Natural killer cell (primary cell): ENCODE data around the gene ACSL5. TPM values are rescaled to one million over a fixed set of nuclear protein-coding genes. Genes with fewer than 3 reads are reported as not detected.

Experiments
- ATAC-seq, 3 donors: fragments of 150-1000 bp in 2 of 3; fragments of 200-7000 bp in 1 of 3; cut with Tn5 transposase; 1 replicate in 1 of 3; 2 replicates in 2 of 3; pipeline ENCODE4 v1.10.0; 2021; ENCODE audit warnings: mild to moderate bottlenecking in 2 of 3, moderate library complexity in 2 of 3
- DNase-seq, 2 donors: peaks; one replicate each; pipeline versions ENCODE4 v3.0.0 to v3.0.0-alpha.2; 2013 to 2021; ENCODE audit warnings: mixed read lengths in 1 of 2
- H3K27ac ChIP-seq: one replicate; pipeline ENCODE4 v1.5.1; 2013; ENCODE audit warnings: mild to moderate bottlenecking, low read length
- H3K27me3 ChIP-seq: one replicate; pipeline ENCODE4 v1.6.1; 2013; ENCODE audit warnings: low read length; ENCODE audit not compliant: control insufficient read depth, insufficient read depth
- H3K36me3 ChIP-seq: one replicate; pipeline ENCODE4 v1.6.1; 2013; ENCODE audit warnings: low read length; ENCODE audit not compliant: control insufficient read depth, insufficient read depth
- H3K4me1 ChIP-seq: one replicate; pipeline ENCODE4 v1.6.1; 2013; ENCODE audit warnings: low read length; ENCODE audit not compliant: control insufficient read depth, insufficient read depth
- H3K4me3 ChIP-seq: one replicate; pipeline ENCODE4 v1.5.1; 2013; ENCODE audit warnings: low read length
- H3K9me3 ChIP-seq: one replicate; pipeline ENCODE4 v1.6.1; 2013; ENCODE audit warnings: low read length; ENCODE audit not compliant: control insufficient read depth, insufficient read depth
- H3K27ac Mint-ChIP-seq, 2 donors: one replicate each; pipeline ENCODE4 v1.8.0; 2022; ENCODE audit warnings: mild to moderate bottlenecking in 2 of 2, mixed read lengths in 2 of 2, moderate library complexity in 1 of 2
- H3K27me3 Mint-ChIP-seq, 2 donors: one replicate each; pipeline ENCODE4 v1.8.0; 2022; ENCODE audit warnings: low read depth in 2 of 2, mixed read lengths in 2 of 2
- H3K36me3 Mint-ChIP-seq: one replicate; pipeline ENCODE4 v1.8.0; 2022; ENCODE audit warnings: mixed read lengths
- H3K4me1 Mint-ChIP-seq, 2 donors: one replicate each; pipeline ENCODE4 v1.8.0; 2022; ENCODE audit warnings: mixed read lengths in 2 of 2
- H3K4me3 Mint-ChIP-seq: one replicate; pipeline ENCODE4 v1.8.0; 2022; ENCODE audit warnings: mild to moderate bottlenecking, moderate library complexity, mixed read lengths
- H3K9me3 Mint-ChIP-seq, 2 donors: one replicate each; pipeline ENCODE4 v1.8.0; 2022; ENCODE audit warnings: mixed read lengths in 2 of 2
- WGBS: methylation state at CpG from one replicate; pipeline ENCODE4 v1.1.7; 2013; ENCODE audit warnings: missing lambda C conversion rate; ENCODE audit not compliant: insufficient coverage; 5-methylcytosine and 5-hydroxymethylcytosine counted together
- intact Hi-C: fragments of 100-400 bp; cut with micrococcal nuclease; formaldehyde crosslinking; loops from one replicate; pipeline ENCODE4 v1.14.2; 2022
- total RNA-seq, 4 donors: library from RNA; stranded (reverse); fragments of 120-200 nt in 1 of 4; gene quantifications; one replicate each; pipeline versions ENCODE4 v1.2.3 to v1.2.4, GENCODE V29; 2013 to 2022
- TF ChIP-seq, protein P1 (sequence below): fragments of 200-600 bp; IDR thresholded peaks from one replicate; pipeline ENCODE4 v1.8.0; 2022; ENCODE audit warnings: antibody characterized with exemption

Gene ACSL5
- total RNA-seq, 3 donors from 2014 or later (not counting 1 experiment from before 2014, with no cell fraction given), result 41.7 to 71.2 (median 53.7) TPM

DNA sequence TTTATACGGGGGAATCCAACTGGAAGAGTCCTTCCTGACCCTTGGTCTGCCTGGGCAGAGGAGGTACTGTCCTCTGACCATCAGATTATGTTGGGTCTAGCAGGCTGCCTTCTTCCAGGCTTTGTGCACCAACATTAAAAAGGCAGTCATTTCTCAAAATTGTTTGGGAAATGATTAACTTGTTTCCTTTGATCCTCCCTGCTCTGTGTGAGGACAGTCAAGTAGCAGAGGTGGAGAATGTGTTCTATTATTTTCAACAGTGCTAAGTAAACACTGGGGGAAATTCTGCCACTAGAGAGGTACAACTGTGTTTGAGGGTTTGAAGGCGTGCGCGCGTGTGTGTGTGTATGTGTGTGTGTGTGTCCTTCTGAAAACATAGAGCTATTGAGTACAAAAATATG lies 20.6 kb downstream of the ACSL5 start:
- H3K27ac ChIP-seq, result no peak overlapping the region
- TF ChIP-seq, protein P1, sequence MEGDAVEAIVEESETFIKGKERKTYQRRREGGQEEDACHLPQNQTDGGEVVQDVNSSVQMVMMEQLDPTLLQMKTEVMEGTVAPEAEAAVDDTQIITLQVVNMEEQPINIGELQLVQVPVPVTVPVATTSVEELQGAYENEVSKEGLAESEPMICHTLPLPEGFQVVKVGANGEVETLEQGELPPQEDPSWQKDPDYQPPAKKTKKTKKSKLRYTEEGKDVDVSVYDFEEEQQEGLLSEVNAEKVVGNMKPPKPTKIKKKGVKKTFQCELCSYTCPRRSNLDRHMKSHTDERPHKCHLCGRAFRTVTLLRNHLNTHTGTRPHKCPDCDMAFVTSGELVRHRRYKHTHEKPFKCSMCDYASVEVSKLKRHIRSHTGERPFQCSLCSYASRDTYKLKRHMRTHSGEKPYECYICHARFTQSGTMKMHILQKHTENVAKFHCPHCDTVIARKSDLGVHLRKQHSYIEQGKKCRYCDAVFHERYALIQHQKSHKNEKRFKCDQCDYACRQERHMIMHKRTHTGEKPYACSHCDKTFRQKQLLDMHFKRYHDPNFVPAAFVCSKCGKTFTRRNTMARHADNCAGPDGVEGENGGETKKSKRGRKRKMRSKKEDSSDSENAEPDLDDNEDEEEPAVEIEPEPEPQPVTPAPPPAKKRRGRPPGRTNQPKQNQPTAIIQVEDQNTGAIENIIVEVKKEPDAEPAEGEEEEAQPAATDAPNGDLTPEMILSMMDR, result no peak
- intact Hi-C loops, result no loop called here
- H3K36me3 Mint-ChIP-seq, result no peaks in the 10 kb centered on the region
- H3K4me1 ChIP-seq, result peaks cover 8% of the 10 kb centered on the region
- H3K27me3 ChIP-seq, result no peaks in the 10 kb centered on the region
- H3K27me3 Mint-ChIP-seq, result no peaks in the 10 kb centered on the region
- H3K4me1 Mint-ChIP-seq, result peaks cover 19 to 29% of the 10 kb centered on the region in 2 donors
- ATAC-seq (no peak), DNase-seq (no peak)
- H3K9me3 ChIP-seq, result no peaks in the 10 kb centered on the region
- no peak overlapping the region for H3K4me3 ChIP-seq
- H3K4me3 Mint-ChIP-seq, result no peak overlapping the region
- no peaks in the 10 kb centered on the region for H3K9me3 Mint-ChIP-seq
- 98% methylated on average over 5 of the region's 5 CpGs for WGBS
- H3K36me3 ChIP-seq, result peaks cover 28% of the 10 kb centered on the region
- H3K27ac Mint-ChIP-seq, result no peak overlapping the region

DNA sequence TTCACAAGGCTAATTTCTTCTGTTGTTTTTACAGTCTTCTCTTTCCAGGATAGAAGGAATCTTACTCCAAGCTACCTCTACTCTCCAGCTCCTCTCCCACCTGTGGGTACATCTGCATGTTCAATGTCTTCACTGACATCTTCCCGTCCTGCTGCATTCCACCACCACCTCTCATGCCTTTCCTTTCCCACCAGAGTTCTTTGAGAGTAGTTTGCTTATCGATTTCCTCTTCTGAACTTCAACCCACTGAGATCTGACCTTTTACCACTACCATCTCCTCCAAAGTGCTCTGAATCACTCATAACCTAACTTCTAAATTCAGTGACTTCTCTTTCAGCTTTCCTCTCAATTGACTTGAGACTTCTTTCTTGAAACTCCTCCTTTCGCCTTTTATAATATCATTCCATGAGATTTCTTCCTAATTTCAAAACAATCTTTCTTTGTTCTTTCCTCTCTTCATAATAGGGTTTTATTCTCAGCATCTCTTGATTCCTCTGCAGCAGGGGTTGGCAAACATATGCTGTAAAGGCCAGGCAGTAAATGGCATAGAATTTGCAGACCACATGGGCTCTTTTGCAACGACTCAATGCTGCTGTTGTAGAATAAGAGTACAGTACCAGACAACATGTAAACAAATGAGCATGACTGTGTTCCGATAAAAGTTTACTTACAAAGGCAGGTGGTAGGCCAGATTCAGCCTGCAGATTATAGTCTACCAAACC lies 22.1 kb downstream of the ACSL5 start:
- Mint-ChIP-seq H3K27ac (no peak overlapping the region), H3K36me3 (no peaks in the 10 kb centered on the region), H3K4me1 (peaks cover 7 to 18% of the 10 kb centered on the region in 2 donors), H3K27me3 (no peaks in the 10 kb centered on the region), H3K9me3 (no peaks in the 10 kb centered on the region), H3K4me3 (no peak overlapping the region)
- intact Hi-C loops, result no loop called here
- no peaks in the 10 kb centered on the region for H3K27me3 ChIP-seq
- 99% methylated on average over 5 of the region's 5 CpGs for WGBS
- no peak for DNase-seq
- H3K36me3 ChIP-seq, result peaks cover 40% of the 10 kb centered on the region
- TF ChIP-seq, protein P1, result no peak
- H3K27ac ChIP-seq, result no peak overlapping the region
- ATAC-seq, result no peak
- H3K4me3 ChIP-seq, result no peak overlapping the region
- no peaks in the 10 kb centered on the region for H3K9me3 ChIP-seq
- H3K4me1 ChIP-seq, result peaks cover 2% of the 10 kb centered on the region

DNA sequence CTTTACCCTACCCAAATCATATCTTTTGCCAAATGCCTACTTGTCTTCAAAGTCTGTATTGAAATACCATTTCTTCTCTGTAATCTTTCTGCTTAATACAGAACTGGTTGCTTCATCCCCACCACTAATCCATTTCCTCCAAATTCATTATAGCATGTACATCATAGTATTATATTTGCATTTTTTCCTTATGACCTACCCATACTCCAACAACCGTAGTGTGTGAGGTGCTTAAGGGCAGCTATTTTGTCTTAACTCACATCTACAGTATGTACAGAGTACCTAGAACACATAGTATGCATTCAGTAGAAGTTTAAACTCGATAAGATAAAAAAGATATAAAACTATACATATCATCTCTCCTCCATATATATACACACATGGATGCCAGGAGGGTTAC lies 23.7 kb downstream of the ACSL5 start:
- peaks cover 11 to 16% of the 10 kb centered on the region in 2 donors for H3K4me1 Mint-ChIP-seq
- no peaks in the 10 kb centered on the region for H3K4me1 ChIP-seq
- H3K27ac Mint-ChIP-seq, result no peak overlapping the region
- peaks cover 51% of the 10 kb centered on the region for H3K36me3 ChIP-seq
- no peaks in the 10 kb centered on the region for H3K36me3 Mint-ChIP-seq
- intact Hi-C loops, result no loop called here
- H3K9me3 ChIP-seq, result no peaks in the 10 kb centered on the region
- H3K27me3 ChIP-seq, result no peaks in the 10 kb centered on the region
- H3K4me3 Mint-ChIP-seq, result no peak overlapping the region
- no peak for ATAC-seq
- no peaks in the 10 kb centered on the region for H3K27me3 Mint-ChIP-seq
- TF ChIP-seq, protein P1, result no peak
- no peak overlapping the region for H3K27ac ChIP-seq
- H3K4me3 ChIP-seq, result no peak overlapping the region
- WGBS, result no CpG with 5 or more reads among the region's 2 CpGs
- DNase-seq, result no peak
- no peaks in the 10 kb centered on the region for H3K9me3 Mint-ChIP-seq

DNA sequence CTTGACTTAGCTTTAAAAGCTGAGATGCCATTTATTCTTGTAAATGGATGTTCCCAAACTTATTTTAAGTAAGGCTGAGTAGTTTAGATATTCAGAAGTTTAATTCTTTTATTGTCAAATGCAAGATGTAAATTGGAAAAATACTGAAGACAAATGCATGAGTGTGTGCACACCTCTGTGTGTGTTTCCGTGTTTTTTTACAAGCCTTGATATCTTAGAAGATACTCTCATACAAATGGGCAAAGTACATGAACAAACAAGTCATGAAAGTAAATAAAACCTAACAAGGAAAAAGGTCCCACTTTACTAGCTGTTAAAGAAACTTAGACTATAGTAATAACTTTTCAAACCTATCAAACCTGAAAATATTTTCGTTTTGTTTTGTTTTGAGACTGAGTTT lies 29.0 kb downstream of the ACSL5 start:
- Histone ChIP-seq H3K27me3 (no peaks in the 10 kb centered on the region), H3K27ac (no peak overlapping the region), H3K4me1 (no peaks in the 10 kb centered on the region), H3K4me3 (no peak overlapping the region), H3K9me3 (no peaks in the 10 kb centered on the region), H3K36me3 (peaks cover 75% of the 10 kb centered on the region)
- TF ChIP-seq, protein P1, result no peak
- ATAC-seq (no peak), DNase-seq (no peak)
- Mint-ChIP-seq H3K4me1 (peaks cover 4 to 5% of the 10 kb centered on the region in 2 donors), H3K36me3 (peaks cover 16% of the 10 kb centered on the region), H3K27ac (no peak overlapping the region), H3K27me3 (no peaks in the 10 kb centered on the region), H3K9me3 (no peaks in the 10 kb centered on the region), H3K4me3 (no peak overlapping the region)
- WGBS, result 100% methylated on average over 2 of the region's 2 CpGs
- intact Hi-C loops, result no loop called here
